ENCODE data around the gene RAI1. TPM values are rescaled to one million over a fixed set of nuclear protein-coding genes. Genes with fewer than 3 reads are reported as not detected.
A peak's percentile ranks its signal among the peaks of the same experiment; 100 is the strongest.

RAI1 gene
- total RNA-seq, 2 experiments from 2014 or later, result 9.2 to 12.0 TPM

GRCh38 chr17:17848311-17849082 lies 167.2 kb downstream of the RAI1 start:
- CTCF ChIA-PET, result interaction anchor here (0.6 to 2.0 kb wide), 8 partner anchors 8 to 64 kb away, joined by 3 to 13 read pairs (median 5); partner anchors contain the start of gene SREBF1
- Mint-ChIP-seq H3K36me3 (ENCODE audit: low read depth) (no peaks in the 10 kb centered on the region), H3K4me3 (no peak overlapping the region), H3K4me1 (ENCODE audit: low read depth) (peaks cover 65% of the 10 kb centered on the region), H3K27ac (peak overlapping the region; percentile 95), H3K27me3 (ENCODE audit: low read depth) (no peaks in the 10 kb centered on the region), H3K9me3 (no peaks in the 10 kb centered on the region)
- intact Hi-C loops (cut with micrococcal nuclease), result loop anchor here (1.0 kb wide), 2 partner anchors 10 to 24 kb away; no protein-coding TSS in a partner anchor
- no peak for DNase-seq

GRCh38 chr17:17849147-17849820 lies 168.0 kb downstream of the RAI1 start:
- Mint-ChIP-seq H3K36me3 (ENCODE audit: low read depth) (no peaks in the 10 kb centered on the region), H3K9me3 (no peaks in the 10 kb centered on the region), H3K4me3 (peak overlapping the region; percentile 56), H3K27me3 (ENCODE audit: low read depth) (no peaks in the 10 kb centered on the region), H3K4me1 (ENCODE audit: low read depth) (peaks cover 73% of the 10 kb centered on the region), H3K27ac (peak overlapping the region; percentile 95)
- CTCF ChIA-PET, result interaction anchor here (0.9 to 2.0 kb wide), 11 partner anchors 8 to 48 kb away, joined by 3 to 13 read pairs (median 4); partner anchors contain the start of gene SREBF1
- DNase-seq, result peak; percentile 96
- intact Hi-C loops (cut with micrococcal nuclease), result loop anchor here (1.0 kb wide), 2 partner anchors 11 to 25 kb away; no protein-coding TSS in a partner anchor

DNA sequence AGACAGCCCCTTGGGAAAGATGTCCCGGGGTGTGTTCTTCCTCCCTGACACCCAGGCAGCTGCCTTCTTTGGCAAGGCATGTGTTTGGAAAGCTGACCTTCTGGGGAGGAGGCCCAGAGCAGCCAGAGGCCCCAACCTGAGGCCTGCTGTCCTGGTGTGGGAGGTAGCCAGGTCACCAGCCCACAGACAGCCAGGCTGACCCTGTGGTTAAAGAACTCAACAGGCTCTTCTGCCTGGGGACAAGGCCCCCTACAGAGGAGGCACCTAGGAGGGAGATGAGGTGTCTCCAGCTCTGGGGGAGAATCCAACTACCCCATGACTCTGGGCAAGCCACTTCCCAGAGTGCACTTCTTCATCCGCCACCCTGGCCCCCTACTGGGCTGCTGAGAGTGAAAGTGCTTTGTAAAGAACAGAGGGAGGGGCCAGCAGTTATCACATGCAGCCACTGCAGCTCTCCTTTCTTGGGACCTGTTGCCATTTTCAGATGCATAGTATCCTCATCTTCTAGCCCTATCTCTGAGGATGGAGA lies 168.7 kb downstream of the RAI1 start:
- H3K9me3 Mint-ChIP-seq, result no peaks in the 10 kb centered on the region
- H3K36me3 Mint-ChIP-seq (ENCODE audit: low read depth), result no peaks in the 10 kb centered on the region
- no peaks in the 10 kb centered on the region for H3K27me3 Mint-ChIP-seq (ENCODE audit: low read depth)
- peak overlapping the region; percentile 95 for H3K27ac Mint-ChIP-seq
- DNase-seq, result peak; percentile 94
- intact Hi-C loops (cut with micrococcal nuclease), result loop anchor here (1.0 to 10.0 kb wide), 6 partner anchors 12 to 675 kb away; partner anchors contain the start of genes DRC3 and TOM1L2
- peaks cover 78% of the 10 kb centered on the region for H3K4me1 Mint-ChIP-seq (ENCODE audit: low read depth)
- CTCF ChIA-PET, result interaction anchor here (0.7 to 2.0 kb wide), 11 partner anchors 9 to 544 kb away, joined by 3 to 13 read pairs (median 4); partner anchors contain the start of gene SREBF1
- H3K4me3 Mint-ChIP-seq, result peak overlapping the region; percentile 41

DNA sequence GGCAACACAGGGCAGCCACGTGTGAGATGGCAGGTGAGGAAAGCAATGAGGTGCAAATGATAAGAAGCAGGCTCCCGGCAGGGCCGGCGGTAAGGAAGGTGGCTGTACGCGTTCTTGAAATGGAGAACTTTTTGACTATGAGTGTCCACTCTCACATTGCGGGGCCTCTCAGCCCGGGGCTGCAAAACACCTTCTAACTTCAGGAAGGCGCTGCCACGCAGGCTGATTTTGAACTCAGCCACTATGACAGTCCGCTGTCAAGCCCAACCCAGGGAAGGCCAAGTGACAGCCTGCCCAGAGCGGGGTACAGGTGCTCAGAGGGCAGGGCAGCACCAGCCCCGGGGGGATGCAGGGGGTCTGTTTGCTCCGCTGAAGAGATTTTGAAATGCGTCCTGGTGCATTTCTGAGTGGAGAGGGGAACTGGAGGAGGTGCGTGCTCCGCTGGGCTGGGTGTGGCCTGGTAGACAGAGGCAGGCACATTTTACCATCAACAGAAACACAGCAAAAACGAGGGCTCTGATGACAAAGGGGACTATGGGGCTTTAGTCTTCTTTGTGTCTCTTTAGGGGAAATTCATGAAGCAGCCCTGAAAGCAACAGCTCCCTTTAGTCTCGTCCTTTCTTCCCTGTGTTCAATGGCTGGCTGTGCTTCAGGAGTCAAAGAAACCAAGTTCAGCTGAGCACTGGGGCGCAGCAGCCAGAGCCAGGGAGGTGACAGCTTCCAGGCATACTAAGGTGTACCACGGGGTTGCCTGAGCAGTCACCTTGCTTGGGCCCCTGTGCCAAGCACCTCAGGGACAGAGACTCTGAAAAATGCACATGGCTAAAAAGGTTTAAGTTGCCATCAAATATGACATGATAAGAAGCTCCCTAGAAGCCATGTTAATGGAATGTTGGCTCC lies 170.1 kb downstream of the RAI1 start:
- no peak overlapping the region for H3K4me3 Mint-ChIP-seq
- peak; percentile 42 for DNase-seq
- intact Hi-C loops (cut with micrococcal nuclease), result loop anchor here (2.0 to 10.0 kb wide), 2 partner anchors 17 to 677 kb away; no protein-coding TSS in a partner anchor

GRCh38 chr17:17852930-17853329 lies 171.7 kb downstream of the RAI1 start:
- CTCF ChIA-PET, result interaction anchor here (2.9 to 6.1 kb wide), 4 partner anchors 14 to 40 kb away, joined by 10 to 55 read pairs (median 28); partner anchors contain the start of gene SREBF1
- no peaks in the 10 kb centered on the region for H3K36me3 Mint-ChIP-seq (ENCODE audit: low read depth)
- intact Hi-C loops (cut with micrococcal nuclease), result loop anchor here (1.0 to 10.0 kb wide), 2 partner anchors 34 to 678 kb away; no protein-coding TSS in a partner anchor
- peaks cover 81% of the 10 kb centered on the region for H3K4me1 Mint-ChIP-seq (ENCODE audit: low read depth)
- DNase-seq, result no peak
- H3K27me3 Mint-ChIP-seq (ENCODE audit: low read depth), result no peaks in the 10 kb centered on the region
- H3K9me3 Mint-ChIP-seq, result no peaks in the 10 kb centered on the region
- peak overlapping the region; percentile 56 for H3K27ac Mint-ChIP-seq
- no peak overlapping the region for H3K4me3 Mint-ChIP-seq

More for the DNA sequence above, 170.1 kb downstream of the RAI1 start:
- Mint-ChIP-seq H3K27ac (peak overlapping the region; percentile 95), H3K36me3 (ENCODE audit: low read depth) (no peaks in the 10 kb centered on the region), H3K9me3 (no peaks in the 10 kb centered on the region), H3K27me3 (ENCODE audit: low read depth) (no peaks in the 10 kb centered on the region), H3K4me1 (ENCODE audit: low read depth) (peaks cover 89% of the 10 kb centered on the region)
- CTCF ChIA-PET, result interaction anchor here (0.7 to 2.9 kb wide), 7 partner anchors 10 to 67 kb away, joined by 3 to 14 read pairs (median 4); partner anchors contain the start of gene SREBF1

DNA sequence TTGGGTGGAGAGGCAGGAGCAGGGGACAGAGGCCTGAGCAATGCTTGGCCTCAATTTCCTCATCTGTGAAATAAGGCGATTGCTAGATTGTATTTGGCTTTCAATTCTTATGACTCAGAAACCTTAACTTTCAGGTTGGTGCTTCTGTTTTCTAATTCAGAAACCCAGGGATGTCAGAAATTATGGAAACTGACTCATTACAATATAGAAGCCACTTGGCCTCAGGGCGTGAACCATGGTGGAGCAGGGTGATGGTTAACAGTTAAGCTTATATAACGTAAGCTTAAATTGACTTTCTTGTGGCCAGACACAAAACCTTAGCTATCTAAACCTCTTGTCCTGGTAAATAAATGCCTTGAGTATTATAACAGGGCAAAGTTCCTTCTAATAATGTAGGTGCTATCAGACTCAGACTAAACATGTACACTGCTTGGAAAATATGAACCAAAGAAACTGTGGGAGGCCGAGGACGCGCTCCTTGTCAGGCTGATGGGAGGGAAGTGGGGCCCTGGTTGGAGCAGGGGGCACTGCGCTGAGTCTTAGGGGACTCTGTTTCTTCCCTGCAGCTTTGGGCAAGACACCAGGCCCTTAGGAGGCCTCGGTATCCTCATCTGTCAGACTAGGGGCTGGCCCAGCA lies 172.7 kb downstream of the RAI1 start:
- CTCF ChIA-PET, result interaction anchor here (0.6 to 6.1 kb wide), 8 partner anchors 10 to 180 kb away, joined by 3 to 55 read pairs (median 10); partner anchors contain the start of genes RAI1 and SREBF1
- peaks cover 71% of the 10 kb centered on the region for H3K4me1 Mint-ChIP-seq (ENCODE audit: low read depth)
- DNase-seq, result peak; percentile 83
- peak overlapping the region; percentile 90 for H3K27ac Mint-ChIP-seq
- intact Hi-C loops (cut with micrococcal nuclease), result loop anchor here (1.0 to 10.0 kb wide), 5 partner anchors 35 to 679 kb away; no protein-coding TSS in a partner anchor
- H3K27me3 Mint-ChIP-seq (ENCODE audit: low read depth), result no peaks in the 10 kb centered on the region
- H3K4me3 Mint-ChIP-seq, result peak overlapping the region; percentile 46
- H3K9me3 Mint-ChIP-seq, result no peaks in the 10 kb centered on the region
- H3K36me3 Mint-ChIP-seq (ENCODE audit: low read depth), result no peaks in the 10 kb centered on the region

- peaks cover 53% of the 10 kb centered on the region for H3K4me1 Mint-ChIP-seq (ENCODE audit: low read depth)
- CTCF ChIA-PET, result interaction anchor here (0.6 to 6.1 kb wide), 7 partner anchors 21 to 173 kb away, joined by 3 to 55 read pairs (median 9); partner anchors contain the start of gene SREBF1
- intact Hi-C loops (cut with micrococcal nuclease), result loop anchor here (2.0 to 10.0 kb wide), 2 partner anchors 63 to 681 kb away; no protein-coding TSS in a partner anchor
- no peak overlapping the region for H3K27ac Mint-ChIP-seq
- no peak overlapping the region for H3K4me3 Mint-ChIP-seq
- no peaks in the 10 kb centered on the region for H3K9me3 Mint-ChIP-seq
- DNase-seq, result no peak
- H3K36me3 Mint-ChIP-seq (ENCODE audit: low read depth), result no peaks in the 10 kb centered on the region
- H3K27me3 Mint-ChIP-seq (ENCODE audit: low read depth), result no peaks in the 10 kb centered on the region
These were observed 174.7 kb downstream of the RAI1 start for GRCh38 chr17:17855976-17856375.

DNA sequence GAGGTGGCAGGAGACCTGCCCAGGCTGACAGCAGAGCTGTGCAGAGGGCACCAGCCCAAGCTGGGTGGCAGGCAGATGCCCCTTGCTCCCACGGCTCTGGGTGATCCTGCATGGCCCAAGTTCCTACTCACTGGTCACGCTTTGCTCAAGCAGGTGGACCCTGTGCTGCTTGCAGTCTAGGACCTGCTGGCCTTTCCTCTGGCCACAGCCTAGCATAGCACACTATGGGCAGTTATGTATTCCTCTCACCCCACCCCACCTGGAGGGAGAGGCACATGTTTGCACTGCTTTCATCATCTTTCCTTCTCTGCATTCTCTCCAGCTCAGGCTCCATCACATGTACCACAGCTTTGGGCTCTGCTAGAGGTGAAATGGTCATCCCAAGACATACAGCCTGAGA lies 175.1 kb downstream of the RAI1 start:
- Mint-ChIP-seq H3K4me3 (no peak overlapping the region), H3K27ac (no peak overlapping the region), H3K36me3 (ENCODE audit: low read depth) (no peaks in the 10 kb centered on the region), H3K4me1 (ENCODE audit: low read depth) (peaks cover 49% of the 10 kb centered on the region), H3K27me3 (ENCODE audit: low read depth) (no peaks in the 10 kb centered on the region), H3K9me3 (no peaks in the 10 kb centered on the region)
- DNase-seq, result no peak
- CTCF ChIA-PET, result interaction anchor here (0.6 to 6.1 kb wide), 5 partner anchors 21 to 127 kb away, joined by 3 to 55 read pairs (median 7); partner anchors contain the start of gene SREBF1
- intact Hi-C loops (cut with micrococcal nuclease), result loop anchor here (10.0 kb wide), 1 partner anchor 682 kb away; no protein-coding TSS in a partner anchor

- Mint-ChIP-seq H3K4me1 (ENCODE audit: low read depth) (peaks cover 38% of the 10 kb centered on the region), H3K36me3 (ENCODE audit: low read depth) (no peaks in the 10 kb centered on the region), H3K27ac (no peak overlapping the region), H3K4me3 (no peak overlapping the region), H3K27me3 (ENCODE audit: low read depth) (no peaks in the 10 kb centered on the region), H3K9me3 (no peaks in the 10 kb centered on the region)
- CTCF ChIA-PET, result interaction anchor here (1.2 to 6.1 kb wide), 2 partner anchors 44 to 67 kb away, joined by 4 to 55 read pairs; no protein-coding TSS in a partner anchor
- intact Hi-C loops (cut with micrococcal nuclease), result loop anchor here (10.0 kb wide), 1 partner anchor 683 kb away; no protein-coding TSS in a partner anchor
- DNase-seq, result no peak
These were observed 176.2 kb downstream of the RAI1 start for GRCh38 chr17:17857496-17857895.

DNA sequence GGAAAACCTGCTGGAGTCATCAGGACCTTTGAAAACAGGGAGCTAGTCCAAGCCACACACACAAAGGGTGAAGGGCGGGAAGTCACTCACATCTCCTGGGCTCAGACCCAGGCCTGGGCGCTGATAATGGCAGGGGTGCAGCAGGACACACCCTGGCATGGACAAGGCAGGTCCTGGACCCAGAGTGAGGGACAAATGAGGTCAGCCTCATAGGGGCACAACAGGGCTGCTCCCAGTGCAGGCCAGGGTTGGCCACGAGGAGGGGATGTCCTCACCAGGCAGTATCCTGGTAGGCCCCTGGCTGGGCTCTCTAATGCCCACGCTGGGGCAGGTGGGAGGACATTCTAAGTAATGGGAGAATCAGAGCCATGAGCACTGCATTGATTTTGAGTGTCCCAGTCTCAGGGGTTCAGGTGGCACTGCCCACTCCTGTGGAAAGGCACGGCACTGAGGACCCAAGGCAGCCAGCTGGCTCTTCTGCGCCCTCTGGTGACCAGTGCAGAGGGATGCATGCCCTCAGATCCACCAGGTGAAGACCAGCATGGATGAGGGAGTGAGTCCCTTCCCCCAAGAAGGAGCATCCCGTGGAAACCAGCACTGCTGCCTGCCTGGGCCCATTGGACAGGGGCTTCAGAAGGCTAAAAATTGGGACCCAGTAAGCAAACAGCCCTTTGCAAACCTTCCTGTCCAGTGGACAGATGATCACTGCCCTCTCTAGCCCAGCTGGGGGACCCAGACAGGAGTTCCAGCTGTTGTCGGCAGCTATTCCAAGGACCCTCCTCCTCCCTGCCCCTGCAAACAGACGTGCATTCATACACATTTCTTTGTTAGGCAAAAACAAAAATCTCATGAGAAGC lies 178.9 kb downstream of the RAI1 start:
- peak; percentile 80 for DNase-seq
- H3K36me3 Mint-ChIP-seq (ENCODE audit: low read depth), result no peaks in the 10 kb centered on the region
- H3K27me3 Mint-ChIP-seq (ENCODE audit: low read depth), result no peaks in the 10 kb centered on the region
- CTCF ChIA-PET, result interaction anchor here (0.5 to 5.6 kb wide), 21 partner anchors 10 to 182 kb away, joined by 3 to 76 read pairs (median 4); no protein-coding TSS in a partner anchor
- H3K27ac Mint-ChIP-seq, result no peak overlapping the region
- H3K9me3 Mint-ChIP-seq, result no peaks in the 10 kb centered on the region
- intact Hi-C loops (cut with micrococcal nuclease), result loop anchor here (1.0 to 10.0 kb wide), 4 partner anchors 48 to 685 kb away; partner anchors contain the start of gene RAI1
- H3K4me3 Mint-ChIP-seq, result no peak overlapping the region
- H3K4me1 Mint-ChIP-seq (ENCODE audit: low read depth), result peaks cover 26% of the 10 kb centered on the region

Measured in activated naive CD4-positive, alpha-beta T cell treated with anti-CD3 and anti-CD28 coated beads for 36 hours (primary cell).